GM21367 (cell line): ENCODE measurements around the gene FTH1.
"Not testable (repeated sequence)": the region's sequence is repeated elsewhere in the genome, so short reads cannot be mapped to it uniquely, and the experiment has no call there.

Source experiments
- ATAC-seq: cut with Tn5 transposase; IDR thresholded peaks from one replicate; pipeline ENCODE4 v1.9.1; 2021; ENCODE audit not compliant: unreplicated experiment

FTH1 gene

DNA sequence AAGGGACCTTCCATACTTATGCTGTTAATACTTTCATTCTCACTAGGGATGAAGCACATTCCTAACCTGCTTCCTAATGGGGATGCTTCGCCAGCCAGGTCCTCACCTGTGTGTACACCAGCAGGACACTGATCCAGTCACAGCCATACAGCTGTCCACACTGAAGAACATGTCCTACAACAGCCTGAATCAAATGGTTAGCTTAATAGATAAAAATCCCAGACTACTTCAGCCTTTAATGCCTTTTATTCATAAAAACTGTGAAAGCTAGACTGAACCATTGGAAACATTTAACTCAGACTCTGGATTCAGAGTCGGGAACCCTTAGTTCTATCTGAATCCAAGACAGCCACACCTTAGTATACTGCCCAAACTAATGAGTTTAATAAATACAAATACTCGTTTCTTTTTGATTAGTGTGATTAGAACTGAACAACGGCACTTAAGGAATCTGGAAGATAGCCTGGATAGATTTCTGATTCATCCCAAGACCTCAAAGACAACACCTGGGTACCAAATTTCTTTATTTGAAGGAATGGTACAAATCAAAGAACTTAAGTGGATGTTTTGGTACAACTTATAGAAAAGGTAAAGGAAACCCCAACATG, 3.3 kb downstream of the FTH1 start:
- no peak for ATAC-seq

DNA sequence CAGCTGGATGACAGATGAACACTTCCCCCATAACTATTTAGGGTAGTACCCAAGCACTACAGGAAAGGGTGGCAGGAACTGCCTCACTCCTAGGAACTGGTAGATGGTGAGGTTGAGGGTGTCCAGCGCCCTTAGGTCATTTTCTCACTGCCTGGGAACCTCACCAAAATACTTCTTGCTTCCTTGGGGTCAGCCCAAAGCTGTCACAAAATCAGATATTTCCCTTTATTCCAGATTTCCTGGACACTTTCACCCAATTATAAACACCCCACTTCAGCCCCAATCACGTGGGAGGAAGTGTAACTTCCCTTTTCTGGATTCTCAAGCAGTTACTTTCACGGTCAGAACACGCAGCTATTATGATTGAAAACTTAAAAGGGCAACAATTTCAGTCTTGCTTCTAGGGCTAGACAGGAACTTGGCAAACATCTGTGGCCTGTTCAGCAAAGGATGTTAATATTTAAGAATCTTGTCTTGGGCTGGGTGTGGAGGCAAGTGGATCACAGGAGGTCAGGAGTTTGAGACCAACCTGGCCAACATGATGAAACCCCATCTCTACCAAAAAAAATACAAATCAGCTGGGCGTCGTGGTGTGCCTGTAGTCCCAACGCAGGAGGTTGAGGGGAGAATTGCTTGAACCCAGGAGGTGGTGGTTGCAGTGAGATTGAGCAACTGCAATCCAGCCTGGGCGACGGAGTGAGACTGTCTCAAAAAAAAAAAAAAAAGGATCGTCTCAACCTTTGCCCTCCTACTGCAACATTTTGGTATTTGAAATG, 4.0 kb downstream of the FTH1 start:
- no peak for ATAC-seq

DNA sequence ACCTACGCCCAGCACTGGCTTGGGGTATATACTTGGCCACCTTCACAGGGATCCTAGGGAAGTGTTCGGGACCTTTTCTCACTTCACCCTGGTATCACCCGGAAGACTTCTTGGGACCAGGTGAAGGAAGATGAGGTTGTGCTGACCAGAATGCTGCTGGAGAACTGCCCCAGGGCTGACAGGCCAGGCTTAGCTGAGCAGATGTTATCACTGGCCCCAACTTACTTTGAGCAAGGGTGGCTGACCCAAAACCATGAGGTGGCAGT, 4.5 kb downstream of the FTH1 start:
- no peak for ATAC-seq

DNA sequence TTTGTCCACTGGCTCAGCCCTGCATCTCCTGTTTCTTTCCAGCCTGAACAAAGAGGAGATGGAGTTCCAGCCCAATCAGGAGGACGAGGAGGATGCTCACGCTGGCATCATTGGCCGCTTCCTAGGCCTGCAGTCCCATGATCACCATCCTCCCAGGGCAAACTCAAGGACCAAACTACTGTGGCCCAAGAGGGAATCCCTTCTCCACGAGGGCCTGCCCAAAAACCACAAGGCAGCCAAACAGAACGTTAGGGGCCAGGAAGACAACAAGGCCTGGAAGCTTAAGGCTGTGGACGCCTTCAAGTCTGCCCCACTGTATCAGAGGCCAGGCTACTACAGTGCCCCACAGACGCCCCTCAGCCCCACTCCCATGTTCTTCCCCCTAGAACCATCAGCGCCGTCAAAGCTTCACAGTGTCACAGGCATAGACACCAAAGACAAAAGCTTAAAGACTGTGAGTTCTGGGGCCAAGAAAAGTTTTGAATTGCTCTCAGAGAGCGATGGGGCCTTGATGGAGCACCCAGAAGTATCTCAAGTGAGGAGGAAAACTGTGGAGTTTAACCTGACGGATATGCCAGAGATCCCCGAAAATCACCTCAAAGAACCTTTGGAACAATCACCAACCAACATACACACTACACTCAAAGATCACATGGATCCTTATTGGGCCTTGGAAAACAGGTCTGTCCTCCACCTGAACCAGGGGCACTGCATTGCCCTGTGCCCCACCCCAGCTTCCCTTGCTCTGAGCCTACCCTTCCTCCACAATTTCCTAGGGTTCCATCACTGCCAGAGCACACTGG, 5.0 kb downstream of the FTH1 start:
- no peak for ATAC-seq

DNA sequence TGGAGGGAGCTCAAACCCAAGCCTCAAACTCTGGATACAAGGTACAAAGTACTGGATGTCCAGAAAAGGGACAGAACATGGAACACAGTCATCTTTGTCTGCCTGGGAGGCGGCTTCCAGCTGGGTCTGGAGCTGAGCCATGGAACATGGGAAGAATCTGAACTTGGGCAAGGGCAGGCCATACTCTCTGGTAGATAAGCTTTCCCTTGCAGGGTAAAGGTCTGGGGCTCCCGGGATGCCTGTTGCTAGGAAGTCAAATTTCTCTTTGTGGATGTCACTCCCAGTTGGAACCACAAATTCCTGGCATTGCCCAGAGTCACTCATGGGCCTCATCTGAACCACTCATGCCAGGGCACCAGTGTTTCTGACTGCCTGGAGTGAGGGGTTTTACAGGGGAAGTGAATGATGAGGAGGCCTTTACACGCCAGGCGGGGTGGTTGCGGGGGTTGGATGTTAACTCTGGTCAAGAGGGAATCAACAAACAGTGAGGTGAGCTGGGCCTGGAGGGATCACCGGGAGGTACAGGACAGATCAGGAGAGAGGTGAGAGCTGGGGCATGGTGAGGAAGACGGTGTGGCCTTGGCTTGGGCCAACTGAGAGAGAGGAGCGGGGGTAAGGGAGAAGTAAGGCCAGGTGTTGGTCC, 5.7 kb downstream of the FTH1 start:
- ATAC-seq, result no peak

DNA sequence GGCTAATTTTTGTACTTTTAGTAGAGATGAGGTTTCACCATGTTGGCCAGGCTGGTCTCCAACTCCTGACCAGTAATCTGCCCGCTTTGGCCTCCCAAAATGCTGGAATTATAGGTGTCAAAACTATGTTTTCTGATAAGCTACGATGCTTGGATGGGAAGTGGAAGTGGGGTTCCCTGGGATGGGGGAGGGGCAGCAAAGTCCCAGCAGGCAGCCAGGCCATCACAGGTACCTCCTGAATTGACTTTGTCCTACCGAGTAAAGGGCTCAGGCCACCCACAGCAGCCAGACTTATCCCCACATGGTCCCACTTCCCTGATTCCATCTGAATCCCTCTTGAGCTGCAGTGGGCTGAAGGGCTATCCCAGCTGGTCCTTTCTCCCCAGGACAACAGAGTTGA, 6.9 kb downstream of the FTH1 start:
- ATAC-seq, result no peak

DNA sequence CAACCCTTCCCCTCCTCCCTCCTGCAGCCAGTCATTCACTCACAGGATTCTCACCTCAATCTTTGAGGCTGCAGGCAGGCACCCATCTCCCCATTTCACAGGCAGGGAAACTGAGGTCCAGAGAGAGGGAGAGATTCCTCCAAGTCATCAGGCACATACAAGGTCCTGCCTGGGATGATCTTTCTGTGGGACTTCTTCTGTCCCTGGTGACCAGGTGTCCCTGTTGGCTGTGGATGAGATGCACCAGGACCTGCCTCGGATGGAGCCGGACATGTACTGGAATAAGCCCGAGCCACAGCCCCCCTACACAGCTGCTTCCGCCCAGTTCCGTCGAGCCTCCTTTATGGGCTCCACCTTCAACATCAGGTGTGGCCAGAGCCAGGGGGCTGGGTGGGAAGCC, 7.8 kb downstream of the FTH1 start:
- ATAC-seq, result no peak

DNA sequence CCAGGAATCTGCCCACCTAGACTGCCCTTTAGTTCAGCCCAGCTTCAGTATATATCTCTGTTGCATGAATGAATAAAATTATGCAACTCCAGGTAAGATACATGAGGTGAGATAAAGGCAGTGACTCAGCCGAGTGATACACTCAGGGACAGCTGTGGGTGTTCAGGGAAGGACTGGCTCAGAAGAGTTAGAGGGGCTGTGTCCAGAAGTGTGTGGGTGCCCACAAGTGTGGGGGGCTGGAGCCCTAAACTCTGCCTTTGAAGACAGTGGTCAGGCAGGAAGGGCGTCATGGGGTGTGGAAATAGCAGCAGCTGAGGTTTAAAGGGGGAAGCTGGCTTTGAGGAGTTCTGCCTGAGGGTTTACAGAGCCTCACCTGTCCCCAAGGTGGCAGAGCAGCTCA, 8.3 kb downstream of the FTH1 start:
- ATAC-seq, result no peak

DNA sequence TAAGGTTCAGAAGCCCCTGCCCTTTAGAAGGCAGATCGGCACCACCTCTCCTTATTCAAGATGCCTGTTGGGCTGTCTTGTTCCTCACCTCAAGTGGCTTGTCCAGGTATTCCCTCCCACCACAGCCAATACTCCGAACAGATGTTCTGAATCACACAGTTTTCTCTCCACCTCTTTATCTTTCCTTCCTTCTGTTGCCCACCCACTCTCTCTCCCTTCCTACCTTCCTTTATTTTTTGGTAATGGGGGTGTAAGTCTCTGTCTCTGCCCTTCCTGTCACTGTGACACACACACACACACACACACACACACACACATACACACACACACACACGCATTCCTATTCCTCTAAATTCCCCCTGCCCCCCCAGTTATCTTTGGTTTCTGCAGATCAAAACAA, 8.8 kb downstream of the FTH1 start:
- no peak for ATAC-seq

DNA sequence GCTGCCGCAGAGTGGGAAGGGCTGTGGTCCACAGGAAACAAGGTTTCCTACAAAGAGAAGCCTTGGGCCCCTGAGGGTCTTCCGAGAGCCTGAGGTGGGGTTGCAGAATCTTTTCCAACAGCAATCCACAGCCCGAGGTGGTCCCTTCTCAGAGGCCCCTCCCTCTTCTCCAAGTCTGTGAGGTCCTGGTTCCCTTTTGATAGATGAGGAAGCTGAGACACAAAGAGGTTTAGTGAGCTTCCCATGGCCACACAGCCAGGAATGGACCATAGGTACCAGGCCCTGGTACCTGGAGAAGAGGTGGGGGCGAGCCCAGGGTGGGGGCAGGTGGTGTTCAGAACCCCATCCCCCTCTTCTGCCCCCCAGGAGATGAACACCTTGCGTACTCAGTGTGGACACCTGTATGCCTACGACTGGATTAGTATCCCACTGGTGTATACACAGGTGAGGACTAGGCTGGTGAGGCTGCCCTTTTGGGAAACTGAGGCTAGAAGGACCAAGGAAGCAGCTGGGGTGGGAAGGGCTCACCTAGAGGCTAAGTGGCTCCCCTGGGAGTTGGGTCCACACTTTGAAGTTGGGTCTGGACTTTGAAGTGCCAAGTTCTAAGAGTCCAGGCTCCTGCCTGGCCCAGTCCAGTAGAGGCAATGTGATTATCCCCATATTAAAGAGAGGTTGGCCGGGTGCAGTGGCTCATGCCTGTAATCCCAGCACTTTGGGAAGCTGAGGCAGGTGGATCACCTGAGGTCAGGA, 10.2 kb downstream of the FTH1 start:
- no peak for ATAC-seq

DNA sequence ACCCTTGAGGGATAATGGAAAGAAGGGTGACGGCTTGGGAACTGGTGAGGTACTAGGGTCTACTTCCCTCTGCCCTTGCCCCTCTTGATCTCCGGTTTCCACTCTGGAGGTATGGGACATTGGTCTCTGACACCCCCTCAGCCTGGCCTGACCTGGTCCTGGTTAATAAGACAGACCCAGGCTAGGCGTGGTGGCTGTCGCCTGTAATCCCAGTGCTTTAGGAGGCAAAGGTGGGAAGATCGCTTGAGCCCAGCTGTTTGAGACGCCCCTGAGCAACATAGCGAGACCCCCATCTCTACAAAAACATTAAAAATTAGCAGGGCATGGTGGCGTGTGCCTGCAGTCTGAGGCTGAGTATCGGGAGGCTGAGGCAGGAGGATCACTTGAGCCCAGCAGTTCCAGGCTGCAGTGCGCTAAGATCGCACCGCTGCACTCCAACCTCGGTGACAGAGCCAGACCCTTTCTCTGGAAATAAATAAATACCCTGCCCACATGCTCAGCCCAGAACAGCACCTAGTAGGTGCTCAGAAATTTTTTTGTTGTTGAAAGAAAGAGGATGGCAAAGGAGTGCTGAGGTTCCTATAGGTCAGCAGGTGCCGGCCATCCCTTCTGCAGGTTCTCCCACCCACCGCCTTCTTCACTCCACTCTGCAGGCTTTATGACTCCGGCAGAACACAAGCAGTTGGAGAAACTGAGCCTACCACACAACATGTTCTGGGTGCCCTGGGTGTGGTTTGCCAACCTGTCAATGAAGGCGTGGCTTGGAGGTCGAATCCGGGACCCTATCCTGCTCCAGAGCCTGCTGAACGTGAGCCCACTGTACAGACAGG, 11.0 kb downstream of the FTH1 start:
- no peak for ATAC-seq

DNA sequence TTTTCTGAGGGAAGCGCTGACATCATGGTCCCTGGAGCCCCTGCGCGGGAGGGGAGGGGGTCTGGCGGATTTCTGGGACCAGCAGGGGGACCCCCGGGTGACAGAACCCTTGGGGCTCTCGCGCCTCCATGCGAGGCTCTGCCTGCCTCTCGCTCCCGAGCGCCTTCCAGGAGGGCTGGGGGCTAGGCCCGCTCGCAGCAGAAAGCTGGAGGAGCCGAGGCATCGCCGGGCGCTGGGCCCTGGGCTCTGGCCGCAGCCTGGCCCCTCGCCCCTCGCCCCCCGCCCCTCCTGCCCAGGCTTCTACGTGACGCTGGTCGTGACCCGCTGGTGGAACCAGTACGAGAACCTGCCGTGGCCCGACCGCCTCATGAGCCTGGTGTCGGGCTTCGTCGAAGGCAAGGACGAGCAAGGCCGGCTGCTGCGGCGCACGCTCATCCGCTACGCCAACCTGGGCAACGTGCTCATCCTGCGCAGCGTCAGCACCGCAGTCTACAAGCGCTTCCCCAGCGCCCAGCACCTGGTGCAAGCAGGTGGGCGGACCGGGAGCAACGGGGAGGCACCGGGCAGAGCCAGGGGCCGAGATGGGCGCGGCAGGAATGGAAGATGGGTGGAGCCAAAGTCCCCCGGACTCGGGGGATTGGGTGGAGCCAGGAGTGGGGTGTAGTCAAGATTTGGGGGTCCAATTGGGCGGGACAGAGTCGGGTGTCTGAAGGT, 11.9 kb downstream of the FTH1 start:
- no peak for ATAC-seq

DNA sequence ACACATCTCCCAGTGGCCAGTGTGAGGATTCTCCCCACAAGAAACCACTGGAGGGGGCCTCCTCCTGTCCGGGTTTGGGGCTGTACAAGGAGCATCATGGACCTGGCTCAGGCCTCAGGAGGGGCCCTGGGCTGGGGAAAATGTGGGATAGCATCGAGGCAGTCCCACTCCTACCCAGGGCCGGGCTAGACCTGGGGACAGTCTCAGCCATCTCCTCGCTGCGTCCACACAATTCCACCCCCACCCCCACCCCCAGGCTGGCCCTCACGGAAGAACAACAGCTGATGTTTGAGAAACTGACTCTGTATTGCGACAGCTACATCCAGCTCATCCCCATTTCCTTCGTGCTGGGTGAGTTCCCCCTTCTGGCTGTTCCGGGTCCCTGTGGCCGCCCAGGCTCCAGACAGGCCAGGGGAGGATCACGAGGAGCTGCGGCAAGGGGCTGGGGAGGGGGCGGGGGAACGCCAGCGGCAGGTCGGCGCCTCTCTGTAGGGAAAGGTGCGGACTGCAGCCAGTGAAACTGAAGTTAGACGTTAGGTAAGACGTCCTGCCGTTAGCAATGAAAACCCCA, 12.5 kb downstream of the FTH1 start:
- ATAC-seq, result no peak

DNA sequence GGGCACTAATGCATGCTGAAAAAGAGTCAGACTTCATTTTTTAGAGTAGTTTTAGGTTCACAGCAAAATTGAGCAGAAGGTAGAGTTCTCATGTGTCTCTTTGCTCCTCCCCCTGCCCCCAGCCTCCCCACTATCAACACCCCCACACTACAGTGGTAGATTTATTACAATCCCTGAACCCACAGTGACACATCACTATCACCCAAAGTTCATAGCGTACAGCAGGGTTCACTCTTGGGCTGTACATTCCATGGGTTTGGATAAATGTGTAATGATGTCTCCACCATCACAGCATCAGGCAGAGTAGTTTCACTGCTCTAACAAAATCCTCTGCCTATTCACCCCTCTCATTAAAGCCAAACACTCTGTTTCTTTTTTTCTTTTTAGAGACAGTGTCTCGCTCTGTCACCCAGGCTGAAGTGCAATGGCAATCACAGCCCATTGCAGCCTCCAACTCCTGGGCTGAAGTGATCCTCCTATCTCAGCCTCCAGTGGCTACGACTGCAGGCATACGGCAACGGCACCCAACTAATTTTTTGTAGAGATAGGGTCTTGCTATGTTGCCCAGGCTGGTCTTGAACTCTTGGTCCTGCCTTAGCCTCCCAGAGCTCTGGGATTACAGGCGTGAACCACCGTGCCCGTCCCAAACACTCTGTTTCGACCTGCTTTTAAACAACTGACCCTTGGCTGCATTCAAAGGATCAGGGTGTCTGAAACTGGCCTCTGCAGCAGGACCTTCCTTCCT, 13.2 kb downstream of the FTH1 start:
- no peak for ATAC-seq

DNA sequence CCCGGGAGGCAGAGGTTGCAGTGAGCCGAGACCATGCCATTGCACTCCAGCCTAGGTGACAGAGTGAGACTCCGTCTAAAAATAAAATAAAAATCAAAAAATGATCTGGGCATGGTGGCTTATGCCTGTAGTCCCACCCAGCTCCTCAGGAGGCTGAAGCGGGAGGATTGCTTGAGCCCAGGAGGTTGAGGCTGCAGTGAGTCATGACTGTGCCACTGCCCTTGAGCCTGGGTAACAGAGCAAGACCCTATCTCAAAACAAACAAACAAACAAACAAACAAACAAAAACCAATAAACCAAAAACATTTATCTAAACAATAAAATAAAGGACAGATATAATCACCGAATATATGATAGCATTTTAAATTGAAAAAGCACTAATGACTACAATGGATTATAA, 13.8 kb downstream of the FTH1 start:
- ATAC-seq, result not testable (repeated sequence)

DNA sequence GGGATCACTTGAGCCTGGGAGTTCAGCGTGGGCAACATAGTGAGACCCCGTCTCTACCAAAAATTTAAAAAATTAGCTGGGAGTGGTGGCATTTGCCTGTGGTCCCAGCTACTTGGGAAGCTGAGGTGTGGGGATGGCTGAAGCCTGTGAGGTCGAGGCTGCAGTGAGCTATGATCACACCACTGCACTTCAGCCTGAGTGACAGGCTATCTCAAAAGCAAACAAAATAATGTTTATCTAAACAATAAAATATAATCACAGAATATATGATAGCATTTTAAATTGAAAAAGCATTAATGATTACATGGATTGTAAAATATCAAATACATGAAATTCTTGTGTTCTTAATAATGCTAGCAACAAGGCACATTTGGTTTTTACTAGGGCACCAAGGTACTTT, 14.6 kb downstream of the FTH1 start:
- ATAC-seq, result no peak

DNA sequence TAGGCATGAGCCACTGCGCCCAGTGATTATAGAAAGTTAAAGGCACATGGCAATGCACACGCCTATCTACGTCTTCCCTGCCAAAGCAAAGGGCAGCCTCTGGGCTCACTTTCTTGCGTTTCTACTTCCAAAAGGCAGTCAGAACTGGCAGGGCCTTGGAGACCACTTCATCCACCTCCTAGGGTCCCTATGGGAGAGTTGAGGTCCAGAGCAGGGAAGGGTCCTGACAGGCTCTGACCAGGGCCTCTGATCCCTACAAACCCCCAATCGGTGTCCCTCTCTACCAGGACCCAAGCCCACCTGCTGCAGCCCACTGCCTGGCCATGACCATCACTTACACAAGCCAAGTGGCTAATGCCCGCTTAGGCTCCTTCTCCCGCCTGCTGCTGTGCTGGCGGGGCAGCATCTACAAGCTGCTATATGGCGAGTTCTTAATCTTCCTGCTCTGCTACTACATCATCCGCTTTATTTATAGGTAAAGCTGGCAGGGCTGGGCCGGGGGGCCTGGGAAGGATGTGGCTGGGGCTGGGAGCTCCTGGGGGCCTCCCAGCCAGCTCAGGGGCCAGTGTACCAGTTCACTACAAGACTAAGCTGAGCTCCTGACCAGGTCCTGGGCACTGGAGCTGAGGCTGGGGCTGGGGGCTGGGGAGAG, 15.8 kb downstream of the FTH1 start:
- no peak for ATAC-seq

DNA sequence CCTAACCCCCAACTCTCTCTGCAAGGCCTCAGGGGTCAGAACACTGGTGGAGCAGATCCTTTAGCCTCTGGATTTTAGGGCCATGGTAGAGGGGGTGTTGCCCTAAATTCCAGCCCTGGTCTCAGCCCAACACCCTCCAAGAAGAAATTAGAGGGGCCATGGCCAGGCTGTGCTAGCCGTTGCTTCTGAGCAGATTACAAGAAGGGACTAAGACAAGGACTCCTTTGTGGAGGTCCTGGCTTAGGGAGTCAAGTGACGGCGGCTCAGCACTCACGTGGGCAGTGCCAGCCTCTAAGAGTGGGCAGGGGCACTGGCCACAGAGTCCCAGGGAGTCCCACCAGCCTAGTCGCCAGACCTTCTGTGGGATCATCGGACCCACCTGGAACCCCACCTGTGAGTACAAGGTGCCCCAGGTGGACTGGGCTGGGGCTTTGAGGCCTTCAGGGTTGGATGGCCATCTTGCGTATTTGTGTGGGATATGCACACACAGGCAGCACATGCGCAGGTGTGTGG, 17.3 kb downstream of the FTH1 start, which contains the start of gene BEST1:
BEST1 (plus strand) TSS at position 317 of the 513 bp plus-strand sequence. CDS start 1,456 bp downstream, outside the sequence.
- no peak for ATAC-seq
